B cell (primary cell): ENCODE results near the gene ZNF462.

Experiments used
- CTCF ChIP-seq: fragments of 200-600 bp; IDR thresholded peaks from one replicate; pipeline ENCODE4 v1.8.0; 2022; ENCODE audit warnings: antibody characterized with exemption, mild to moderate bottlenecking
- EZH2 ChIP-seq: IDR thresholded peaks from 2 replicates; pipeline ENCODE4 v1.6.1; 2012; ENCODE audit warnings: borderline replicate concordance, low read depth, mild to moderate bottlenecking, moderate library complexity, low read length; ENCODE audit not compliant: insufficient read depth, poor library complexity, severe bottlenecking

- TF ChIP-seq EZH2: no peak
- TF ChIP-seq CTCF: no peak
These were observed 53.7 kb downstream of the ZNF462 start for GRCh38 chr9:106916466-106917235.
